ENCODE data around the gene AKAP9.

AKAP9 gene

GRCh38 chr7:91911121-91911520 lies 29.5 kb upstream of the AKAP9 start:
- Histone ChIP-seq H3K9me3 (replicated peaks in 1 of 11) (no peaks in the 10 kb centered on the region; a peak in 1 of 22 replicates), H3K27me3 (no peaks in the 10 kb centered on the region), H3K4me2 (peak overlapping the region in 3 of 11 experiments; percentile 74 to 91 (median 83); a peak in 6 of 22 replicates), H3K4me1 (peaks cover 0 to 54% (median 6%) of the 10 kb centered on the region in 10 experiments; a peak in 10 of 20 replicates), H3K27ac (peak overlapping the region in 2 of 11 experiments; percentile 19 to 58; a peak in 2 of 22 replicates), H4K20me1 (no peaks in the 10 kb centered on the region), H3K4me3 (no peak overlapping the region), H3K36me3 (no peaks in the 10 kb centered on the region), H3K9ac (no peak overlapping the region)
- TF ChIP-seq Cebpa-rat (IDR thresholded peaks at IDR 0.05) = no peak

- H3K27ac ChIP-seq = peak overlapping the region in 1 of 11 experiments; percentile 43; a peak in 1 of 22 replicates
- TF ChIP-seq Cebpa-rat (IDR thresholded peaks at IDR 0.05) = no peak
- peaks cover 0 to 63% (median 6%) of the 10 kb centered on the region in 10 experiments; a peak in 10 of 20 replicates for H3K4me1 ChIP-seq
- H3K9me3 ChIP-seq (replicated peaks in 1 of 11) = no peaks in the 10 kb centered on the region; a peak in 1 of 22 replicates
- H4K20me1 ChIP-seq = no peaks in the 10 kb centered on the region
- no peak overlapping the region for H3K4me3 ChIP-seq
- H3K27me3 ChIP-seq = no peaks in the 10 kb centered on the region
- H3K36me3 ChIP-seq = no peaks in the 10 kb centered on the region
- H3K4me2 ChIP-seq = peak overlapping the region in 5 of 11 experiments; percentile 5 to 91 (median 18); a peak in 6 of 22 replicates
- no peak overlapping the region for H3K9ac ChIP-seq
Observed at GRCh38 chr7:91912494-91912893, 28.2 kb upstream of the AKAP9 start.

- Histone ChIP-seq H3K27ac (no peak overlapping the region), H3K4me2 (peak overlapping the region in 4 of 11 experiments; percentile 5 to 91 (median 51); a peak in 4 of 22 replicates), H3K4me1 (peaks cover 0 to 66% (median 6%) of the 10 kb centered on the region in 10 experiments; a peak in 10 of 20 replicates), H3K4me3 (no peak overlapping the region), H3K9ac (no peak overlapping the region), H3K9me3 (replicated peaks in 1 of 11) (no peaks in the 10 kb centered on the region; a peak in 1 of 22 replicates), H3K27me3 (no peaks in the 10 kb centered on the region), H3K36me3 (no peaks in the 10 kb centered on the region), H4K20me1 (no peaks in the 10 kb centered on the region)
- TF ChIP-seq Cebpa-rat (IDR thresholded peaks at IDR 0.05) = no peak
Observed at GRCh38 chr7:91913612-91914011, 27.1 kb upstream of the AKAP9 start.

DNA sequence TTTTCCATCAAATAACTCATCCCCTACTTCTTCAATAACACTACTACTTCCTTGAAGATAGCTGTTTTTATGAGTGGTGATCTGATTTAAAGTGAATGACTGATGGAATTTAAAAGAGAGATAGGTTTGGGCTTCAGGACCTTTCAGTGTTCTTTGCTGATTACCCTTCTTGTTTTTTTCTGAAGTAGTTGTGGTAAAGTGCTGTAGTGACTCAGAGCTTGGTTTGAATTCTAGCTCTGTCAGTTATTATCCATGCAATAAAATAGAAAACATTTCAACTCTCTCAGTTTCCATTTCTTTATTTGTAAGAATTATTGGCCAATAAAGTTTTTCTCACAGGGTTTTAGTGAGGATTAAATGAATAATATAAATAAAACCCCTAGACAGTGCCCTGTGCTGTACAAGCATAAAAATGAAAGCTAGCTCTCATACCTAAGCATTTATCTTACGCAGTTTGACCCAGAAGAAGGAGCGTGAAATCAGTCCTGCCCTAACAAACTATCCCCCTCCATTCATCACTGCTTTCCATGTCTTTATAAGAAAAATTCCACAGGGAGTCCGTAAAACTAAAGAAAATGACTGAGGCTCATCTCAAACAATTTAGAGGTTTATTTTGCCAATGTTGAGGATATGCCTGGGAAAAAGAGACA lies 25.1 kb upstream of the AKAP9 start:
- no peak overlapping the region for H3K9ac ChIP-seq
- H3K9me3 ChIP-seq (replicated peaks in 1 of 11) = no peaks in the 10 kb centered on the region
- no peak for TF ChIP-seq Cebpa-rat (IDR thresholded peaks at IDR 0.05)
- H3K27ac ChIP-seq = no peak overlapping the region
- H4K20me1 ChIP-seq = no peaks in the 10 kb centered on the region
- no peak overlapping the region for H3K4me3 ChIP-seq
- H3K4me2 ChIP-seq = peak overlapping the region in 2 of 11 experiments; percentile 29 to 32; a peak in 2 of 22 replicates
- H3K27me3 ChIP-seq = no peaks in the 10 kb centered on the region
- H3K36me3 ChIP-seq = no peaks in the 10 kb centered on the region
- peaks cover 0 to 54% (median 4%) of the 10 kb centered on the region in 10 experiments; a peak in 9 of 20 replicates for H3K4me1 ChIP-seq

DNA sequence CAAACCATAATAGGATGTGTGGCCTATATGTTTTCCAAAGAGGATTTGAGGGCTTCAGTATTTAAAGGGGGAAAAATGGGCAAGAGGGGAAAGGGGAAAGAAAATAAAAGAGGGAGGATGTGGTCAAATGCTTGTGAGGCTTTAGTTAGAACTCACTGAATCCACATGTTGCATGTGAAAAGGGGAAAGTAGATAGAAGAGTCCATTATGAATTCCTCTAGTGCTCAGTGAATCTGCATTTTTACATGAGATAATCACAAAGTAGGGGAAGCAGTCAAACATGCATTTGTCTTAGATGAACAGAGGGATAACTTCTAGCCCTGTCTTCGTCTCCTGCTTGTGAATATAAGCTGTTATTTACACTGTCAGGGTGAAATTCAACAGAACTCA lies 24.6 kb upstream of the AKAP9 start:
- H3K27ac ChIP-seq = no peak overlapping the region
- TF ChIP-seq Cebpa-rat (IDR thresholded peaks at IDR 0.05) = no peak
- peak overlapping the region in 2 of 11 experiments; percentile 32 to 33; a peak in 2 of 22 replicates for H3K4me2 ChIP-seq
- no peaks in the 10 kb centered on the region for H4K20me1 ChIP-seq
- H3K4me3 ChIP-seq = no peak overlapping the region
- peaks cover 0 to 49% (median 4%) of the 10 kb centered on the region in 10 experiments; a peak in 9 of 20 replicates for H3K4me1 ChIP-seq
- no peaks in the 10 kb centered on the region for H3K36me3 ChIP-seq
- no peaks in the 10 kb centered on the region for H3K27me3 ChIP-seq
- no peak overlapping the region for H3K9ac ChIP-seq
- no peaks in the 10 kb centered on the region for H3K9me3 ChIP-seq (replicated peaks in 1 of 11)

DNA sequence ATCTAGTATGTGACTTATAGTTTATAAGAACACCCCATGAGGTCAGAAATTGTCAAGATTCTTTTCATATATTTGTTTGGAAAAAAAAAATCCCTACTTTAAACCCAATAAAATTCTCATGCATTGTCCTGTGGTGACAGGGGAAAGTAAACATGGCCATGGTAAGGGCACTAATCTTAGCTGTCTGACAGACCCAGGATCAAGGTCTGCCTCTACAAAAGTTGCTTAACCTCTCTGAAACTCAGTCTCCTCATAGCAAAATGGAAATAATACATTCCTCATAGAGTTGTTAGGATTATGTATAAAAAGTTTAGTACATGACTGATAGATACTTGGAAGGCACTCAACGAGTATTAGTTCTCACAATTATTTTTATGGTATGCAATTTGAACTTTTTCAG lies 22.3 kb upstream of the AKAP9 start:
- Histone ChIP-seq H3K27ac (no peak overlapping the region), H3K9ac (no peak overlapping the region), H3K27me3 (no peaks in the 10 kb centered on the region), H3K9me3 (replicated peaks in 1 of 11) (no peaks in the 10 kb centered on the region), H4K20me1 (no peaks in the 10 kb centered on the region), H3K4me3 (no peak overlapping the region), H3K36me3 (no peaks in the 10 kb centered on the region), H3K4me2 (no peak overlapping the region), H3K4me1 (peaks cover 0 to 26% (median 0%) of the 10 kb centered on the region in 10 experiments; a peak in 5 of 20 replicates)
- no peak for TF ChIP-seq Cebpa-rat (IDR thresholded peaks at IDR 0.05)

DNA sequence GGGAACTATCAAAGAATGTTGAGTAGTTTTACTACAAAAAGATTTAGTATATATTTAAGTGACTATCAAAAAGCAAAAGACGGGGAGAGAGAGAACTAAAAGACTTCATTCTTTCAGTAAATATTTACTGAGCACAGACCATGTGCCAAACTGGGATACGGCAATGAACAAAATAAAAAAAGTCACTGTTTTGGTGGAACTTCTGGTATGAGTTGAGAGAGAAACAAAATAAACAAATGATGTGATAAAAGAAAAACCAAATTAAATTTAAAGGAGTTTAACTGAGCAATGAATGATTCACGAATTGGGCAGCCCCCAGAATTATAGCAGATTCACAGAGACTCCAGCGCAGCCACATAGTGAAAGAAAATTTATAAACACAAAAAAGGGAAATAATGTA lies 17.8 kb upstream of the AKAP9 start:
- H3K27ac ChIP-seq = no peak overlapping the region
- TF ChIP-seq Cebpa-rat (IDR thresholded peaks at IDR 0.05) = no peak
- H3K4me1 ChIP-seq = no peaks in the 10 kb centered on the region
- no peak overlapping the region for H3K4me3 ChIP-seq
- H4K20me1 ChIP-seq = no peaks in the 10 kb centered on the region
- H3K27me3 ChIP-seq = no peaks in the 10 kb centered on the region
- H3K36me3 ChIP-seq = no peaks in the 10 kb centered on the region
- no peak overlapping the region for H3K4me2 ChIP-seq
- no peak overlapping the region for H3K9ac ChIP-seq
- 0 out of 22 replicates have a peak, but pooled peaks cover 0 to 4% (median 0%) of the 10 kb centered on the region in 11 experiments for H3K9me3 ChIP-seq (replicated peaks in 1 of 11)

DNA sequence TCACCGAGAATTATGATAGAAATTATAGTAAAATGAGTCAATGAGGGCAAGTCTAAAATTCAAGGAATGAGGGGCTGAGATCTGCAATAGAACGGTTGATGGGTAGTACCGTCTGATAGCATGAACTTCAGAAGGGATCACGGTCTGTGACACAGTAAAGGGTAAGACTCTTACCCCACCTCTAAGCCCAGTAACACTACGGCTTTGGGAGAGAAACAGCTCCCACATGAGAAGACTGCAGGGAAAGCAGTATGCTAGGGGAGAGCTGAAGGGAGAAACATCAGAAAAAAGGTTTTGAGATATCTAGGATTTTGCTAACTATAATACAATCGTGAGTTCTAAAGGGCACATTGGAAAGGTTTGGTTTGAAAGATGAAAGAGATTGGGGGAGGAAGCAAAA lies 12.8 kb upstream of the AKAP9 start:
- Histone ChIP-seq H4K20me1 (no peaks in the 10 kb centered on the region), H3K4me1 (no peaks in the 10 kb centered on the region), H3K9me3 (replicated peaks in 1 of 11) (0 out of 22 replicates have a peak, but pooled peaks cover 0 to 4% (median 0%) of the 10 kb centered on the region in 11 experiments), H3K36me3 (no peaks in the 10 kb centered on the region), H3K4me2 (no peak overlapping the region), H3K9ac (no peak overlapping the region), H3K27me3 (no peaks in the 10 kb centered on the region), H3K27ac (no peak overlapping the region), H3K4me3 (no peak overlapping the region)
- TF ChIP-seq Cebpa-rat (IDR thresholded peaks at IDR 0.05) = no peak

DNA sequence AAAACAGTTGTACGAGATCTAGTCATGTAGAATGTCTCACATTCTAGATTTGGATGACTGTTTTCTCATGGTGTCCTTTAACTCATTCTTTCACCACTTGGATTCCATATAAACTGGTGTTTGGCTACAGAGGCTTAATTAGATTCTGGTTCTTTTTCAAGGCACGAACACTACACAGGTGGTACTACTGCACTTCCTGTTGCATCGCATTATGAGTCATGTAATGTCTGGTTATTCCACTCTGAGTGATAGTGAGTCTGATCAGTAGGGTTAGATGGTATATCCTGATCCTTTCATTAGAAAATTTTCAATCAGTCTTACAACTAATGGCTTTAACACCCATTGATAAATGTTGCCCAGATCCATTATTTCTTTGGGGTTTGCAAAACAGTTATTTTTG lies 11.2 kb upstream of the AKAP9 start:
- Histone ChIP-seq H3K27ac (no peak overlapping the region), H3K9me3 (replicated peaks in 1 of 11) (0 out of 22 replicates have a peak, but pooled peaks cover 0 to 4% (median 0%) of the 10 kb centered on the region in 11 experiments), H3K4me1 (no peaks in the 10 kb centered on the region), H3K9ac (no peak overlapping the region), H3K27me3 (no peaks in the 10 kb centered on the region), H4K20me1 (no peaks in the 10 kb centered on the region), H3K36me3 (no peaks in the 10 kb centered on the region), H3K4me2 (no peak overlapping the region), H3K4me3 (no peak overlapping the region)
- TF ChIP-seq Cebpa-rat (IDR thresholded peaks at IDR 0.05) = no peak
